Peyer's patch (tissue), 4 donors: ENCODE data around the gene IGFN1.

Source experiments
- CTCF ChIP-seq, 6 experiments: fragments of 450-650 bp in 4 of 6; fragments of 200-600 bp in 2 of 6; sonication (generic) in 1 of 6; IDR thresholded peaks; one replicate each; pipeline ENCODE4 v1.5.1; 2017 to 2019; ENCODE audit warnings: antibody characterized with exemption in 6 of 6, mild to moderate bottlenecking in 3 of 6, moderate library complexity in 1 of 6
- POLR2A ChIP-seq, 2 donors: fragments of 450-650 bp; IDR thresholded peaks; one replicate each; pipeline ENCODE4 v1.5.1; 2017; ENCODE audit warnings: antibody characterized with exemption in 2 of 2, mild to moderate bottlenecking in 2 of 2, moderate library complexity in 2 of 2

DNA sequence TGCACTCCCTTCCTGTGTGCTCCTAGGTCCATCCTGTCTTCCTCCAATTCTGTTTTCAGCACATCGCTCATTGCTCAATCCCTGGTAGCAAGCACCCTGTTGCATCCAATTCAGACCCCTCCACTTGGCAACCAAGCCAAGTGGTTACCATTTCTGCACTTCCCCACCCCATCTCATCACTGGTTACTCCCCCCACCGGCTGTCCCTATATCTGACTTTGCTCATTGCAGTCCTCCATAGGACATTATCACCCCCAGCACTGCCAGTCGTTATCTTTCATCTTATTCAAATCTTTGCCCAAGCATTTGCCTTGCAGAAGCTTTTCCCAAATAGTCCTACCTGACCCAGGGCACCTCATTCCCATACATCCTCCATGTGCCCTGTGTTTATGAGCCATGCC lies 34.3 kb upstream of the IGFN1 start:
- TF ChIP-seq CTCF (IDR thresholded peaks at IDR 0.05) (no peak), POLR2A (IDR thresholded peaks at IDR 0.05) (no peak)
